ENCODE measurements around the gene DCLRE1B. TPM values are rescaled to one million over a fixed set of nuclear protein-coding genes. Genes with fewer than 3 reads are reported as not detected.

DCLRE1B gene
- total and polyA plus RNA-seq, 2 experiments from 2014 or later: 5.5 to 5.6 TPM

GRCh38 chr1:113928941-113929749, 24.0 kb downstream of the DCLRE1B start, which contains the start of gene HIPK1:
TSS of gene HIPK1 (plus strand) at chr1:113929324.
- peak within 1 kb of the TSS; percentile 88 for H3K27ac ChIP-seq
- peaks cover under 1% of the 10 kb centered on the region for H3K27me3 ChIP-seq
- no peaks in the 10 kb centered on the region for H3K9me3 ChIP-seq (ENCODE audit: low read depth)
- H3K36me3 ChIP-seq: no peaks in the 10 kb centered on the region
- peaks cover 24% of the 10 kb centered on the region for H3K4me1 ChIP-seq (ENCODE audit: low read depth)
- DNase-seq (ENCODE audit: low read depth in 1 of 2, low spot score in 1 of 2): peak; percentile 92 to 98
- peak within 1 kb of the TSS; percentile 85 for H3K4me3 ChIP-seq
- TF ChIP-seq CTCF (IDR thresholded peaks at IDR 0.05; ENCODE audit: low read depth, low read length): no peak

GRCh38 chr1:113929750-113930498, 24.8 kb downstream of the DCLRE1B start:
- no peaks in the 10 kb centered on the region for H3K9me3 ChIP-seq (ENCODE audit: low read depth)
- DNase-seq (ENCODE audit: low read depth in 1 of 2, low spot score in 1 of 2): peak; percentile 34 to 71
- H3K4me3 ChIP-seq: peak overlapping the region; percentile 85
- no peaks in the 10 kb centered on the region for H3K27me3 ChIP-seq
- H3K36me3 ChIP-seq: no peaks in the 10 kb centered on the region
- peak; percentile 23 for TF ChIP-seq CTCF (IDR thresholded peaks at IDR 0.05; ENCODE audit: low read depth, low read length)
- H3K27ac ChIP-seq: peak overlapping the region; percentile 88
- peaks cover 24% of the 10 kb centered on the region for H3K4me1 ChIP-seq (ENCODE audit: low read depth)

GRCh38 chr1:113930499-113931161, 25.5 kb downstream of the DCLRE1B start:
- peak; percentile 18 to 71 for DNase-seq (ENCODE audit: low read depth in 1 of 2, low spot score in 1 of 2)
- no peaks in the 10 kb centered on the region for H3K36me3 ChIP-seq
- no peaks in the 10 kb centered on the region for H3K27me3 ChIP-seq
- no peaks in the 10 kb centered on the region for H3K9me3 ChIP-seq (ENCODE audit: low read depth)
- no peak for TF ChIP-seq CTCF (IDR thresholded peaks at IDR 0.05; ENCODE audit: low read depth, low read length)
- peaks cover 24% of the 10 kb centered on the region for H3K4me1 ChIP-seq (ENCODE audit: low read depth)
- peak overlapping the region; percentile 85 for H3K4me3 ChIP-seq
- H3K27ac ChIP-seq: peak overlapping the region; percentile 88

- Histone ChIP-seq H3K9me3 (ENCODE audit: low read depth) (no peaks in the 10 kb centered on the region), H3K4me1 (ENCODE audit: low read depth) (peaks cover 24% of the 10 kb centered on the region), H3K4me3 (peak overlapping the region; percentile 85), H3K36me3 (no peaks in the 10 kb centered on the region), H3K27ac (no peak overlapping the region), H3K27me3 (no peaks in the 10 kb centered on the region)
- DNase-seq (ENCODE audit: low read depth in 1 of 2, low spot score in 1 of 2): peak in 1 of 2 donors; percentile 71
- TF ChIP-seq CTCF (IDR thresholded peaks at IDR 0.05; ENCODE audit: low read depth, low read length): no peak
These were observed 26.3 kb downstream of the DCLRE1B start for GRCh38 chr1:113931451-113931851.

GRCh38 chr1:113934006-113934405, 28.9 kb downstream of the DCLRE1B start:
- peaks cover 16% of the 10 kb centered on the region for H3K4me1 ChIP-seq (ENCODE audit: low read depth)
- no peak for TF ChIP-seq CTCF (IDR thresholded peaks at IDR 0.05; ENCODE audit: low read depth, low read length)

More at GRCh38 chr1:113934006-113934405, 28.9 kb downstream of the DCLRE1B start:
- DNase-seq (ENCODE audit: low read depth in 1 of 2, low spot score in 1 of 2): no peak
- Histone ChIP-seq H3K27me3 (no peaks in the 10 kb centered on the region), H3K9me3 (ENCODE audit: low read depth) (no peaks in the 10 kb centered on the region), H3K27ac (no peak overlapping the region), H3K36me3 (no peaks in the 10 kb centered on the region), H3K4me3 (no peak overlapping the region)
